HG03095 (cell line): ENCODE data around the gene LPCAT2.

Experiments
- ATAC-seq: cut with Tn5 transposase; IDR thresholded peaks from one replicate; pipeline ENCODE4 v1.9.1; 2021; ENCODE audit warnings: moderate library complexity; ENCODE audit not compliant: unreplicated experiment

Gene LPCAT2

GRCh38 chr16:55479430-55480140 lies 29.3 kb upstream of the LPCAT2 start:
- no peak for ATAC-seq

- no peak for ATAC-seq
These were observed 28.6 kb upstream of the LPCAT2 start for GRCh38 chr16:55480228-55480655.

- ATAC-seq: no peak
These were observed 27.8 kb upstream of the LPCAT2 start for GRCh38 chr16:55481023-55481422.

- ATAC-seq: no peak
These were observed 26.8 kb upstream of the LPCAT2 start for GRCh38 chr16:55482056-55482455.

- no peak for ATAC-seq
These were observed 21.6 kb upstream of the LPCAT2 start for GRCh38 chr16:55487048-55487803.

- ATAC-seq: no peak
These were observed 20.6 kb upstream of the LPCAT2 start for GRCh38 chr16:55488306-55488705.

- ATAC-seq: no peak
These were observed 19.5 kb upstream of the LPCAT2 start for GRCh38 chr16:55489119-55489955.

- ATAC-seq: no peak
These were observed 19.0 kb upstream of the LPCAT2 start for GRCh38 chr16:55489956-55490265.

- ATAC-seq: no peak
These were observed 18.6 kb upstream of the LPCAT2 start for GRCh38 chr16:55490301-55490700.

GRCh38 chr16:55491691-55492090 lies 17.2 kb upstream of the LPCAT2 start:
- ATAC-seq: no peak

GRCh38 chr16:55492756-55493380 lies 16.0 kb upstream of the LPCAT2 start:
- no peak for ATAC-seq

GRCh38 chr16:55494994-55495421 lies 13.9 kb upstream of the LPCAT2 start:
- ATAC-seq: no peak

- no peak for ATAC-seq
These were observed 13.1 kb upstream of the LPCAT2 start for GRCh38 chr16:55495616-55496289.

- ATAC-seq: no peak
These were observed 12.2 kb upstream of the LPCAT2 start for GRCh38 chr16:55496509-55497145.

- no peak for ATAC-seq
These were observed 11.3 kb upstream of the LPCAT2 start for GRCh38 chr16:55497558-55497957.

GRCh38 chr16:55498101-55498500 lies 10.8 kb upstream of the LPCAT2 start:
- no peak for ATAC-seq

GRCh38 chr16:55499281-55499680 lies 9.6 kb upstream of the LPCAT2 start:
- ATAC-seq: no peak

- ATAC-seq: no peak
These were observed 8.8 kb upstream of the LPCAT2 start for GRCh38 chr16:55499951-55500529.

GRCh38 chr16:55500530-55501011 lies 8.3 kb upstream of the LPCAT2 start:
- no peak for ATAC-seq
